HG03060 (cell line): Measurements from ENCODE around the gene ALAS2.
"Not testable (repeated sequence)": the region's sequence is repeated elsewhere in the genome, so short reads cannot be mapped to it uniquely, and the experiment has no call there.

Source experiments
- ATAC-seq: cut with Tn5 transposase; IDR thresholded peaks from one replicate; pipeline ENCODE4 v1.9.1; 2021; ENCODE audit warnings: low read depth, moderate number of reproducible peaks; ENCODE audit not compliant: unreplicated experiment

Gene ALAS2

DNA sequence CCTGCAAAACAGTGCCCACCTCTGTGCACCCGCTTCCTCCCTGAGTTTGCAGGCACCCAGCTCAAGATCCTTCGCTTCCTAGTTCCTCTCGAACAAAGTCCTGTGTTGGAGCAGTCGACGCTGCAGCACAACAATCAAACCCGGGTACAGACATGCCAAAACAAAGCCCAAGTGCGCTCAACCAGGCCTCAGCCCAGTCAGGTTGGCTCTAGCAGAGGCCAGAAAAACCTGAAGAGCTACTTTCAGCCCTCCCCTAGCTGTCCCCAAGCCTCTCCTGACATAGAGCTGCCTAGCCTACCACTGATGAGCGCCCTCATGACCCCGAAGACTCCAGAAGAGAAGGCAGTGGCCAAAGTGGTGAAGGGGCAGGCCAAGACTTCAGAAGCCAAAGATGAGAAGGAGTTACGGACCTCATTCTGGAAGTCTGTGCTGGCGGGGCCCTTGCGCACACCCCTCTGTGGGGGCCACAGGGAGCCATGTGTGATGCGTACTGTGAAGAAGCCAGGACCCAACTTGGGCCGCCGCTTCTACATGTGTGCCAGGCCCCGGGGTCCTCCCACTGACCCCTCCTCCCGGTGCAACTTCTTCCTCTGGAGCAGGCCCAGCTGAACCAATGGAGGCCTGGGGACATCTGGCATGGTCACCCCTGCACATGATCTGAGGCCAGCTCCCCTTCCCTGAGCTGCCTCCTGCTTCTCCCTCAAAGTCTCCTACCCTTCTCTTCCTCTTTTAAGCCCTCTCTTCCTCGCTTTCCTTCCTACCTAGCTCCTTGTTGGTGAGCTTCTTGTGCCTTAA, 23.8 kb downstream of the ALAS2 start:
- ATAC-seq = no peak

DNA sequence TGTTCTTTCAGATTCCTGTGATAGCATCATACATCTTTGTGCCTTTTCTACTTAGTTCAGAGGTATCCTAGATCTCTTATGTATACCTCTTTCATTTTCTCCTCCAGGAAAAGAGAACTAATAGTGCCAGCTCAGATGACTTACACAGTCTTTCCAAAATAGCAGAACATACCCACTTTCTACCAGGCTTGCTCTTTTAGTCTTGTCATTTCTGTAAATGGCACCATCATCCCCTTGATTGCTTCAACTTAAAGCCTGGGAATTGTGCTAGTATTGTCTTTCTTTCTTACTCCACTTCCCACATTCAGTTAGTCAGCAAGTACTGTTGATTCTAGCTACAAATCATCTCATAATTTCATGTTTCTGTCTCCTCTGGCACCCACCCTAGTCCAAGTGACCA, 25.5 kb downstream of the ALAS2 start:
- ATAC-seq = no peak

DNA sequence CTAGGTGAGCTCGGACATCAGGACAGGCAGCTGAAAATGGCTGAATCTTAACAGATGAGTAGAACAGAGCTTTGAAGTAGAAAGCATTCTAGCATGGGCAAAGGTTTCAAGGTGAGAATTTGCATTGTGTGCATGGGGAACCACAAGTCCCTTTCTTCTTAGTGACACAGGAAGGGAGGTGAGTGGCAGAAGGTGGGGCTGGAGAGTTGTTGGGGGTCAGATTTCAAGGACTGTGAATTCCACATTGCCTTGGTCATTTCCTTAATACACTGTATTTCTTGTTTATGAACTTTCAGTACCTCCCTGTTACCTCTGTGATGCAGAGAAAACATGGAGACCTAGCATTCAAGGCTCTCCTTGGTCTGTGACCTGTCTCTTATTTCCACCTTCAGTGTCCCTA, 26.5 kb downstream of the ALAS2 start:
- ATAC-seq = no peak

DNA sequence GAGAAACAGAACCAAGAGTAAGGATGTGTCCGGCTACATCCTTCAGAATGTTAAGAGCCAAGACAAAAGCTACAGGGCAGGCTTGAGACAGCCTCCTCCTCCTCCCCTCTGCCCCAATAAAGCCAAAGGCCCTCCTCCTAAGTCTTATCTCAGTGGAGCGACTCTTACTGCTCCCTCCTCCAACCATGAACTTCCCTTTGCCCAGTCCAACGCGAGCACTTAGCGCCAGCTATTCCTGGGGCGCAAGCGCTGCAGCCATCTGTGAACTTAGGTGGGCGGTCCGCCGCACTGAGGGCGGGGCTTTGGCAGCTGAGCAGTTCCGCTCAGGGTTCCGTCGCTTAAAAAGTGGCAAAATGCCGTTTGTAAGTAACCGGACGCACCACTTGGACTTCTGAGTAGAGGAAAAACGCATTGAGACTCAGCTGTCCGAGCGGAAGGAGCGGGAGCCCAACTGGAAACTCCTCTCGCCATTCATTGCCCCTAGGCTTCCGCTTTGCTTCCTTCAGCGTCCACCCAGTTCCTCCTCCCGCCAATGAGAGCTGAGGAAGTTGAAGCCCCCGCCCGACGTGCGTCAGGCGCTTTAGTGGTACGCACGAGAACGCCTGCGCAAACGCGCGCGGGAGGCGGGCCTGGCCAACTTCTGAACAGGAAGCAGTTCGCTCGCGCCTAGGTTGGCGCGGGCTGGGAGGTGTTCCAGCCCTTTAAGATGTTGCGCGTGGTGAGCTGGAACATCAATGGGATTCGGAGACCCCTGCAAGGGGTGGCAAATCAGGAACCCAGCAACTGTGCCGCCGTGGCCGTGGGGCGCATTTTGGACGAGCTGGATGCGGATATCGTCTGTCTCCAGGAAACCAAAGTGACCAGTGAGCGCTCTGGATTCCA, 30.8 kb downstream of the ALAS2 start, which contains the start of gene APEX2:
Gene APEX2 (plus strand): TSS at position 647 of the 882 bp plus-strand sequence. CDS start 60 bp downstream, at position 707.
- ATAC-seq = peak; percentile 74

DNA sequence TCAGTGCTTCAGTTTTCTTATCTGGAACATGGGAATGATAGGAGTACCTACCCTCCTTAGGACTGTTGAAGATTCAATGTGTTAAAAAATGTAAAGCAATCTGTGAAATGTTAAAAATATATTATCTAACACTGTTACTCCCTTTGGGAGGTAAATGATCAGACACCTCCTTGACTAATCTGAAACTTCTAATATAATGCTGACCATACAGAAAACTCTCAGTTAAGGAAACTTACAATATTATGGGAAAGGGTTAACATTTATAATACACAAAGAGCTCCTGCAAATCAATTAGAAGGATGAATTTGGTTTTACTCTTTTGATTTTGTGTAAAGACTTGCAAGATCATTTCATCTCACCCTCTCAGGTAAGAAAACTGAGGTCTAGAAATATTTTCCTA, 35.2 kb downstream of the ALAS2 start:
- ATAC-seq = no peak

DNA sequence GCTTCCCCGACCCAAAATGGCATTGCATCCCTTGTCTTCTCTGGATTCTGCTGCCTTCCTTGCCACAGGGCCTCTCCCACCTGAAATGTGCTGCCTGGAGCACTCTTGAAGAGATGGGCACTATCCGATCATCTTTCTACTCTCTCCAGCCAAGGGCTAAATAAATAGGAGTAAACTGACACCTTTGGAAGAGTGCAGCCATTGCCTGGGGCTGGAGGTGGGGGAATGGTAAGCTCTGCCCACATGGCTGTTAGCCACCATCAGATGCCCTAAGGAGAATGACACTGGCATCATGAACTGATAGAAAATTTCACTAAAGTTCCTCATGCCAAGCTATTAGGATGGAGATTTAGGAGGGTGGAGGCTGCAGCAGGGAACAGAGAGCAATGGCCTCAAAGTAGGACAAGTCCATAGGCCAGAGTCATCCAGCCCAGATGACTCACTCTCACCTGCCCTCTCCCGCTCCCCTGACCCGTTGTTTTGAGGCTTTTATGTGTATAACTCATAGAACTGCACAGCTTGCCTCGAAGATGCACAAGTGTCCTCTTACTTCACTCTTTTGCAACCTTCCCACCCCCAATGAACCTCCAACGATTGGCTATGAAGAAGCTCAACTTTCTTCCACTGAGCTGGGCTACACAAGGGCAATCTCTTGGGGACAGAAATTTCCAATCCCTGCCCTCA, 36.0 kb downstream of the ALAS2 start:
- ATAC-seq = no peak

DNA sequence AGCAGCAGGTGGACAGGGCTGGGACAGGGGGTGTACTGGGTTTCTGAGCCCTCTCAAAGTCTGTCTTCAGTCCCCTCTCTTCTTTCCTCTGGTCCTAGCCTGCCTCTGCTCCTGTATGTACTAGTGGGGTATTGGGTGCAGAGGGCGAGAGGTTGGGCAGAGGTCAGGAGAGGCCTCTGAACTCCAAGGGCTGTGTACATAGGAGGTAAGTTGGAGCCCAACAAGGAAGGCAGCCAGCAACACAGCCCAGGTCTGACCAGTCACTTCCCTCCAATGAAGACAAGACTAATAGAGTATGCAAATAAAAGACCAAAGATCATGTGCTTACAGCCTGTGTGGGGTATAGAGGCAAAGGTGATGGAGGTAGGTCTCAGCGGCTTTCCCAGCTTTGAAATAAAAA, 36.7 kb downstream of the ALAS2 start, which contains the start of gene PFKFB1:
Gene PFKFB1 (minus strand): TSS at position 90 of the 400 bp plus-strand sequence. CDS start 181 bp downstream, outside the sequence.
- no peak for ATAC-seq

DNA sequence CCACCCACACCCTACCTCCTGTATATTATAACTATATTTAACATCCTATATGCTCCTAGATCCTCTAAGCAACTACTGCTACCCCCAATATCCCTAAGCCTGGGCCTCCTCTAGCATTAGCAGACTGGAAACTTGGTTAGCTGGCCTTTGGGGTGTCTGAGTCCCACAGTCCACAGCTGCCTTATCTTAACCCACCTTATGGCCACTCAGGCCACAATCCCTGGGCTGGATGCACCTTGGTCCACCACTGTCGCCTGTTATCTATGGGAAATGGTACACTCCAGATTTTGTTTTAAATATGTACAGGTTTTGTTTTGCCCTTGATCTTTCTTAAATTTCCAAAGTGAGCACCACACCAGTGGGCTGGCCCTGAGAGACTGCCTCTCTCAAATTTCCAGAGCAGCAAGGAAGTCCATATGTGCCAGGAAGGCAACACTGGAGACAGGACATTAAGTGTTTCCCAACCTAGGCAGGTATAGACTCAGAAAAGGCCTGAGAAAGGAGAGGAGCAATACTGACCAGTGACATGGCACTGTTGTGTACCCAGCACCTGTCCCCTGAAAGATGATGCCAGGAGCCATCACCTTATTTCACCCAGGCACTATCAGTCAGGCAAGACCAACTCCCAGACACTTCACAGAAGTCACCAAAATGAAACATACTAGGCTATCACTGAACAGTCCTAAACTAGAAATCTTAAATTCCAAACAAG, 37.7 kb downstream of the ALAS2 start:
- no peak for ATAC-seq

DNA sequence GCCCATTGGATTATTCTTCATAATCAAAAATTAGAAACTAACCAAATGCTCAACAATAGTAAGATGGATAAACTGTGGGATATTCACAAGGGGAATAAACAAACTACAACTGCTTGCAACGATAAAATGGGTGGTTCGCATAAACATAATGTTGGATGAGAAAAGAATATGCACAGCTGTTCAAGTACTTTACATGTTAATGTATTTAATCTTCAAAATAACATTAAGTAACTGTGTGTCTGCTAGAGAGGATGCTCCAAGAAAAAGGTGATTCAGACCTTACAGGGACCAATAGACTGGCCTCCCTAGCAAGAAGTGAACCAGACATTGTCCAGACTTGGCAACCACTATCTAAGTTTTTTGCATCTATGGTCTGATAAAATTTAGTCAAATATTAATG, 39.1 kb downstream of the ALAS2 start:
- no peak for ATAC-seq

DNA sequence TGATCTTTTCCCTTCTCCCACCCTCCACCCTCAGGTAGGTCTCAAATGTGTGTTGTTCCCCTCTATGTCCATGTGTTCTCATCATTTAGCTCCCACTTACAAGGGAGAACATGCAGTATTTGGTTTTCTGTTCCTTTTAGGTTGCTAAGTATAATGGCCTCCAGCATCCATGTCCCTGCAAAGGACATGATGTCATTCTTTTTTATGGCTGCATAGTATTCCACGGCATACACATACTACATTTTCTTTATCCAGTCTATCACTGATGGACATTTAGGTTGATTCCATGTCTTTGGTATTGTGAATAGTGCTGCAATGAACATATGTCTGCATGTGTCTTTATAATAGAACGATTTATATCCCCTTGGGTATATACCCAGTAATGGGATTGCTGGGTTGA, 47.5 kb downstream of the ALAS2 start:
- not testable (repeated sequence) for ATAC-seq

DNA sequence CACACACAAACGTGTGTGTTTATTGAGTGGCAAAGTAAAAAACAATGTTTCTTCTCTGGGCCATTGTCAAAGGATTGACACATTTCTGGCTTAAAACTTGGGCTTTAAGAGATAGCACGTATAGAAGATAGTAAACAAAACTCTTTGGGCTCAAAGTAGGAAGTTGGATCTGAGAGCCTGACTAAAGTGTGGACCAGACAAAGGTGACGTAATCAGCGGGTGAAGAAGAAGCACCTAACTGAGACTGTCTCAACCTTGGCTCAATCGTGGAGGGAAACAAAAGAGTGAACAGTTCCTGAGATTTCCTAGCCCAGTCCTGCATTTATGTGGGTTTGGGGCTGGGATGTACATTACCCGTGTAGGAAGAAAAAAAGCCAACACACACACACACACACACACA, 50.4 kb downstream of the ALAS2 start:
- no peak for ATAC-seq

DNA sequence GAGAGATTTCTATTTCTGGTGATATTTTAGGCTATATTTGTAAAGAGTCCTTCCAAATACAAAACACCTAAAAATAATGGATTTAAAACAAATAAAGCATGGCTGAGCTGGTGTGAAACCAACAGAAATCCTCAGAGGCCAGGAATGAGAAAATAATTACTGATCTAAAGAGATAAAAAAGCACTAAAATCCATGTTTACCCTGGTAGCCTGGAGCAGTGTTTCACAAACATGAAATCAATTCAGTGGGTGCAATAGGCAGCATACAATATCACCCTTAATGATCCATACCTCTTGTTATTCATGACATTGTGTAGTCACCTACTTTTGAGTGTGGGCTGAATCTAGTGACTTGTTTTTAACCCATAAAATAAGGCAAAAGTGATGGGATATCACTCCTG, 51.3 kb downstream of the ALAS2 start:
- no peak for ATAC-seq

DNA sequence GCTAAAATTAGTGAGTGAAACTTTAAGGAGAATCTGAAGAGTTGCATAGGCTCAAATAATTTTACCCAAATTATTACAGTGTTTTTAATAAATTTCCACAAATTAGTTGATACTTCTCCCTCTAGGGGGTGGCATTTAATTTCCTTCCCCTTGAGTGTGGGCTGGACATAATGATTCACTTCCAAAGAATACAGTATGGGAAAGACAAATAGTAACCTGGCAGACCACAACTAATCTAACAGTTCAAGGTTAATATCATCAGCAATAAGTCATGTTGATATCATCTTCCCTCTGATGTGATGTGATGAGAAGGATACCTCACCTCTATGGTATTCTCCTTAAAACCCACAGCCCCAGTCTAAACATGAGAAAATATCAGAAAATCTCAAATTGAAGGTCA, 52.3 kb downstream of the ALAS2 start:
- no peak for ATAC-seq

DNA sequence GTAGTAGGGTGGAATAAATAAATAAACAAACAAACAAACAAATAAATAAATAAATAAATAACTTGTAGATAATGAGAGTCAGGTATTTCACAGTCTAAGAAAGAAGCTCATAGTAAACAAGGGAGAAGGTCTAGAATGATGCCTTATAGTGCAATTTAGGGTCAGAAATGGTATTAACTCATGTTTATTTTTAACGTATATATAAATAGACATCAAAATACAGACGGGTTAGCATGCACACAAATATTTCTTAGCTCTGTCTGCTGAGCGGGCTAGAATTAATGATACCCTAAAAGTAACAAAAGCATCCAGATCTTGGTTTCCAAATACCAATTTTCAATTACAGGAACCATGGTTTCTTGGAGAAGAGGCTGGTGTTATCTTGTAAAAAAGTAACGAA, 53.4 kb downstream of the ALAS2 start:
- no peak for ATAC-seq

DNA sequence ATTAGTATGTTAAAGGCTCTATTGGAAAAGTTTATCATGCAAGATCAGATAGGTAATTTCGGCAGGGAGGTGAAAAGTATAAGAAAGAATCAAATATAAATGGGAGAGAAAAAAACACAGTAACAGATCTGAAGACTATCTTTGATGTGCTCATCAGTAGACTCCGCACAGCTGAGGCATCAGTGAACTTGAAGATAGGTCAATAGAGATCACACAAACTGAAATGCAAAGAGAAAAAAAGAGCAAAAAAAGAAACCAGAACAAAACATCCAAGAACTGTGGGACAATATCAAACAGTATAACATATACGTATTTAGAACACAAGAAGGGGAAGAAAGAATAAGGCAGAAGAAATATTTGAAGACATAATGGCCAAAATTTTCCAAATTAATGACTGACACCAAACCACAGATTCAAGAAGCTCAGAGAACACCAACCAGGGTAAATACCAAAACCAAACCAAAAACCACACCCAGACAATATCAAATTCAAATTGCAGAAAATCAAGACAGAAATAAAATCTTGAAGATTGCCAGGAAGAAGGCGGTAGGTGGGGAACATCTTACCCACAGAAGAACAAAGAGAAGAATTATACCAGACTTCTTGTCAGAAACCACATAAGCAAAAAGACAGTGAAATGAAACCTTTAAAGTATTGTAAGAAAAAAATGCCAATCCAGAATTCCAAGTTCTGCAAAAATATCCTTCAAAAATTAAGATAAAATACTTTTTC, 65.8 kb downstream of the ALAS2 start:
- ATAC-seq = no peak

DNA sequence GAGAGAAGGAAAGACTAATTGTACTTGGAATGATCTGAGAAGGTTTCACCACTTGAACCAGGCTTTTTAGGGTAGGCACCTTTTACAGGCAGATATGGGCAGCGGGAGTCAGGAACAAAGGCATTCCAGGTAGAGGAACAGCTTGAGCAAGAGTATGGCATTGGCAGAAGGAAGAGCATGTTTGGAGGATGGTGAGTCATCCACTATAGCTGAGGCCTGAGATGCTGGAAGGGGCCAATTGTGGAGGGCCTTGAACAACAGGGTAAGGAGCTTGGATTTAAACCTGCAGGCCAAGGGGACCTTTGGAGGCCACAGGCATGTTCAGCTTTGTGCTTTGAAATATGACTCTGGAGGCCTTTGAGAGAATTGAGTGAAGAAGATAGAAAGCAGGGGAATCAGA, 69.0 kb downstream of the ALAS2 start:
- ATAC-seq = no peak
